HEK293 (cell line): ENCODE data around the gene TIAL1.
A peak's percentile ranks its signal among the peaks of the same experiment; 100 is the strongest.

ENCODE experiments used
- KLF1 ChIP-seq: fragments of 450-650 bp; formaldehyde crosslinking; IDR thresholded peaks from 2 replicates; pipeline ENCODE4 v1.5.1; 2016; ENCODE audit warnings: missing biosample characterization, missing genetic modification characterization
- KLF7 ChIP-seq: fragments of 450-650 bp; formaldehyde crosslinking; IDR thresholded peaks from 2 replicates; pipeline ENCODE4 v1.5.1; 2016; ENCODE audit warnings: missing biosample characterization, missing genetic modification characterization, borderline replicate concordance
- KLF8 ChIP-seq: fragments of 450-650 bp; formaldehyde crosslinking; IDR thresholded peaks from 2 replicates; pipeline ENCODE4 v1.5.1; 2016; ENCODE audit warnings: missing biosample characterization, missing genetic modification characterization
- TRIM28 ChIP-seq: IDR thresholded peaks from 2 replicates; pipeline ENCODE4 v1.6.1; 2011; ENCODE audit warnings: low read length, control low read depth, borderline replicate concordance
- ZBTB21 ChIP-seq: fragments of 450-650 bp; formaldehyde crosslinking; IDR thresholded peaks from 2 replicates; pipeline ENCODE4 v1.5.1; 2017; ENCODE audit warnings: missing biosample characterization, missing genetic modification characterization
- ZBTB48 ChIP-seq: fragments of 450-650 bp; formaldehyde crosslinking; IDR thresholded peaks from 2 replicates; pipeline ENCODE4 v1.5.1; 2016; ENCODE audit warnings: missing biosample characterization, missing genetic modification characterization
- ZNF157 ChIP-seq: fragments of 450-650 bp; formaldehyde crosslinking; IDR thresholded peaks from 2 replicates; pipeline ENCODE4 v1.5.1; 2016; ENCODE audit warnings: missing biosample characterization, missing genetic modification characterization
- ZNF16 ChIP-seq: fragments of 450-650 bp; formaldehyde crosslinking; IDR thresholded peaks from 2 replicates; pipeline ENCODE4 v1.5.1; 2016; ENCODE audit warnings: low read depth, missing biosample characterization, missing genetic modification characterization
- ZNF248 ChIP-seq: fragments of 450-650 bp; formaldehyde crosslinking; IDR thresholded peaks from 2 replicates; pipeline ENCODE4 v1.5.1; 2017; ENCODE audit warnings: missing biosample characterization, missing genetic modification characterization
- ZNF311 ChIP-seq: fragments of 450-650 bp; formaldehyde crosslinking; IDR thresholded peaks from 2 replicates; pipeline ENCODE4 v1.5.1; 2017; ENCODE audit warnings: missing biosample characterization, missing genetic modification characterization, borderline replicate concordance
- ZNF324 ChIP-seq: fragments of 450-650 bp; formaldehyde crosslinking; IDR thresholded peaks from 2 replicates; pipeline ENCODE4 v1.5.1; 2016; ENCODE audit warnings: missing biosample characterization, missing genetic modification characterization
- ZNF335 ChIP-seq: fragments of 450-650 bp; formaldehyde crosslinking; conservative IDR thresholded peaks from 2 replicates; pipeline ENCODE4 v1.5.1; 2016; ENCODE audit warnings: missing biosample characterization, missing genetic modification characterization
- ZNF416 ChIP-seq: fragments of 450-650 bp; formaldehyde crosslinking; IDR thresholded peaks from 2 replicates; pipeline ENCODE4 v1.5.1; 2016; ENCODE audit warnings: missing biosample characterization, missing genetic modification characterization
- ZNF473 ChIP-seq: fragments of 450-650 bp; formaldehyde crosslinking; IDR thresholded peaks from 2 replicates; pipeline ENCODE4 v1.5.1; 2017; ENCODE audit warnings: missing biosample characterization, missing genetic modification characterization
- ZNF510 ChIP-seq: fragments of 450-650 bp; formaldehyde crosslinking; IDR thresholded peaks from 2 replicates; pipeline ENCODE4 v1.5.1; 2018; ENCODE audit warnings: mild to moderate bottlenecking, missing genetic modification characterization, missing biosample characterization; ENCODE audit not compliant: insufficient replicate concordance
- ZNF521 ChIP-seq: fragments of 450-650 bp; formaldehyde crosslinking; IDR thresholded peaks from 2 replicates; pipeline ENCODE4 v1.5.1; 2017; ENCODE audit warnings: missing biosample characterization, mild to moderate bottlenecking, missing genetic modification characterization
- ZNF529 ChIP-seq: fragments of 450-650 bp; formaldehyde crosslinking; IDR thresholded peaks from 2 replicates; pipeline ENCODE4 v1.5.1; 2017; ENCODE audit warnings: missing genetic modification characterization, missing biosample characterization; ENCODE audit not compliant: insufficient replicate concordance
- ZNF548 ChIP-seq: fragments of 450-650 bp; formaldehyde crosslinking; IDR thresholded peaks from 2 replicates; pipeline ENCODE4 v1.5.1; 2016; ENCODE audit warnings: missing biosample characterization, missing genetic modification characterization
- ZNF561 ChIP-seq: fragments of 450-650 bp; IDR thresholded peaks from 2 replicates; pipeline ENCODE4 v1.5.1; 2018; ENCODE audit warnings: missing biosample characterization, missing genetic modification characterization, borderline replicate concordance
- ZNF629 ChIP-seq: fragments of 450-650 bp; formaldehyde crosslinking; IDR thresholded peaks from 2 replicates; pipeline ENCODE4 v1.5.1; 2017; ENCODE audit warnings: missing biosample characterization, missing genetic modification characterization
- TF ChIP-seq, protein P1 (sequence below): fragments of 450-650 bp; formaldehyde crosslinking; IDR thresholded peaks from 2 replicates; pipeline ENCODE4 v1.5.1; 2016; ENCODE audit warnings: missing biosample characterization, missing genetic modification characterization
- TF ChIP-seq, protein P2 (sequence below): fragments of 450-650 bp; formaldehyde crosslinking; IDR thresholded peaks from 2 replicates; pipeline ENCODE4 v1.5.1; 2016; ENCODE audit warnings: missing biosample characterization, missing genetic modification characterization
- TF ChIP-seq, protein P3 (sequence below): fragments of 450-650 bp; formaldehyde crosslinking; IDR thresholded peaks from 2 replicates; pipeline ENCODE4 v1.5.1; 2017; ENCODE audit warnings: missing biosample characterization, missing genetic modification characterization
- TF ChIP-seq, protein P4 (sequence below): fragments of 450-650 bp; formaldehyde crosslinking; IDR thresholded peaks from 2 replicates; pipeline ENCODE4 v1.5.1; 2016; ENCODE audit warnings: missing biosample characterization, missing genetic modification characterization
- TF ChIP-seq, protein P5 (sequence below): fragments of 450-650 bp; formaldehyde crosslinking; IDR thresholded peaks from 2 replicates; pipeline ENCODE4 v1.5.1; 2016; ENCODE audit warnings: missing biosample characterization, missing genetic modification characterization
- TF ChIP-seq, protein P6 (sequence below): fragments of 450-650 bp; formaldehyde crosslinking; IDR thresholded peaks from 2 replicates; pipeline ENCODE4 v1.5.1; 2016; ENCODE audit warnings: missing biosample characterization, missing genetic modification characterization

The TIAL1 gene

DNA sequence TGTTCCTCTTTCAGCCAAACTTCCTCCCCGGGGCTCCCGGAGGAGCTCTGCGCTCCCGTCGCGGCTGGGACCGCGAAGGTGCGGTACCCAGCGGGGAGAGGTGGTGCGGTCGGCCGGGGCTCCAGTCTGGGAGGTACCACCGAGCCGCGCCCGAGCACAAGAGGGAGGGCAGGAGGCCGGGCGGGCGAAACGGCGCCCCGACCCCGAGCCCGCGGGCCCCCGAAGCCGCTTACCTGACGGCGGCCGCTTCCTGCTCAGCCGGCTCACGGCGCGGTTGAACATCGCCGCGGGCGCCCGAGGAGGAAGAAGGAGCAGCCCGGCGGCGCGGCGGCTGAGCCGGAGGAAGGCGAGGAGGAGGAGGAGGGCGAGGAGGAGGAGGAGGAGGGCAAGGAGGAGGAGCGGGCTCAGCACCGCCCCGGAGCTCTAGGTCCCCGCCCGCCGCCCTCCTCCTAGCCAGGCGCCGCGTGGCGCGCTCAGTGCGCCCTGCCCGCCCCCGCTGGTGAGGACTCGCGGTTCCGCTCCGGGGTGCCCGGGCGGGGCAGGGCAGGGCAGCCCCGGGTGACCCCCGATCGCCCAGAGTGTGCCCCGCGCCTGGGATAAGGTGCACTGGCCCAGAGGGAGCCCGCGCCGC is 54.3 kb downstream of the TIAL1 start, which contains the start of gene RGS10 (continued):
- no peak for TF ChIP-seq ZNF16
- TF ChIP-seq ZNF521 (tag by site-specific recombination) = no peak
- TF ChIP-seq TRIM28 = no peak
- TF ChIP-seq ZNF335 = no peak; the same call in 1 of the 2 replicates
- TF ChIP-seq KLF8 = peak; percentile 93
- no peak for TF ChIP-seq ZNF548
- TF ChIP-seq ZNF473 (tag by site-specific recombination) = no peak
- TF ChIP-seq ZNF629 (tag by site-specific recombination) = no peak; the same call in 1 of the 2 replicates
- TF ChIP-seq ZNF157 (tag by site-specific recombination) = no peak
- 0 out of 2 replicates have a peak, but pooled peaks have one; percentile 41 for TF ChIP-seq ZBTB48
- no peak for TF ChIP-seq ZNF416 (tag by site-specific recombination)
- TF ChIP-seq, protein P1, sequence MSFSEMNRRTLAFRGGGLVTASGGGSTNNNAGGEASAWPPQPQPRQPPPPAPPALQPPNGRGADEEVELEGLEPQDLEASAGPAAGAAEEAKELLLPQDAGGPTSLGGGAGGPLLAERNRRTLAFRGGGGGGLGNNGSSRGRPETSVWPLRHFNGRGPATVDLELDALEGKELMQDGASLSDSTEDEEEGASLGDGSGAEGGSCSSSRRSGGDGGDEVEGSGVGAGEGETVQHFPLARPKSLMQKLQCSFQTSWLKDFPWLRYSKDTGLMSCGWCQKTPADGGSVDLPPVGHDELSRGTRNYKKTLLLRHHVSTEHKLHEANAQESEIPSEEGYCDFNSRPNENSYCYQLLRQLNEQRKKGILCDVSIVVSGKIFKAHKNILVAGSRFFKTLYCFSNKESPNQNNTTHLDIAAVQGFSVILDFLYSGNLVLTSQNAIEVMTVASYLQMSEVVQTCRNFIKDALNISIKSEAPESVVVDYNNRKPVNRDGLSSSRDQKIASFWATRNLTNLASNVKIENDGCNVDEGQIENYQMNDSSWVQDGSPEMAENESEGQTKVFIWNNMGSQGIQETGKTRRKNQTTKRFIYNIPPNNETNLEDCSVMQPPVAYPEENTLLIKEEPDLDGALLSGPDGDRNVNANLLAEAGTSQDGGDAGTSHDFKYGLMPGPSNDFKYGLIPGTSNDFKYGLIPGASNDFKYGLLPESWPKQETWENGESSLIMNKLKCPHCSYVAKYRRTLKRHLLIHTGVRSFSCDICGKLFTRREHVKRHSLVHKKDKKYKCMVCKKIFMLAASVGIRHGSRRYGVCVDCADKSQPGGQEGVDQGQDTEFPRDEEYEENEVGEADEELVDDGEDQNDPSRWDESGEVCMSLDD (tag by site-specific recombination) = no peak
- no peak for TF ChIP-seq KLF7
- TF ChIP-seq ZNF510 (tag by site-specific recombination) = no peak
- TF ChIP-seq, protein P2, sequence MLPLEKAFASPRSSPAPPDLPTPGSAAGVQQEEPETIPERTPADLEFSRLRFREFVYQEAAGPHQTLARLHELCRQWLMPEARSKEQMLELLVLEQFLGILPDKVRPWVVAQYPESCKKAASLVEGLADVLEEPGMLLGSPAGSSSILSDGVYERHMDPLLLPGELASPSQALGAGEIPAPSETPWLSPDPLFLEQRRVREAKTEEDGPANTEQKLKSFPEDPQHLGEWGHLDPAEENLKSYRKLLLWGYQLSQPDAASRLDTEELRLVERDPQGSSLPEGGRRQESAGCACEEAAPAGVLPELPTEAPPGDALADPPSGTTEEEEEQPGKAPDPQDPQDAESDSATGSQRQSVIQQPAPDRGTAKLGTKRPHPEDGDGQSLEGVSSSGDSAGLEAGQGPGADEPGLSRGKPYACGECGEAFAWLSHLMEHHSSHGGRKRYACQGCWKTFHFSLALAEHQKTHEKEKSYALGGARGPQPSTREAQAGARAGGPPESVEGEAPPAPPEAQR = no peak
- TF ChIP-seq KLF1 (tag by site-specific recombination) = peak; percentile 67
- TF ChIP-seq, protein P3, sequence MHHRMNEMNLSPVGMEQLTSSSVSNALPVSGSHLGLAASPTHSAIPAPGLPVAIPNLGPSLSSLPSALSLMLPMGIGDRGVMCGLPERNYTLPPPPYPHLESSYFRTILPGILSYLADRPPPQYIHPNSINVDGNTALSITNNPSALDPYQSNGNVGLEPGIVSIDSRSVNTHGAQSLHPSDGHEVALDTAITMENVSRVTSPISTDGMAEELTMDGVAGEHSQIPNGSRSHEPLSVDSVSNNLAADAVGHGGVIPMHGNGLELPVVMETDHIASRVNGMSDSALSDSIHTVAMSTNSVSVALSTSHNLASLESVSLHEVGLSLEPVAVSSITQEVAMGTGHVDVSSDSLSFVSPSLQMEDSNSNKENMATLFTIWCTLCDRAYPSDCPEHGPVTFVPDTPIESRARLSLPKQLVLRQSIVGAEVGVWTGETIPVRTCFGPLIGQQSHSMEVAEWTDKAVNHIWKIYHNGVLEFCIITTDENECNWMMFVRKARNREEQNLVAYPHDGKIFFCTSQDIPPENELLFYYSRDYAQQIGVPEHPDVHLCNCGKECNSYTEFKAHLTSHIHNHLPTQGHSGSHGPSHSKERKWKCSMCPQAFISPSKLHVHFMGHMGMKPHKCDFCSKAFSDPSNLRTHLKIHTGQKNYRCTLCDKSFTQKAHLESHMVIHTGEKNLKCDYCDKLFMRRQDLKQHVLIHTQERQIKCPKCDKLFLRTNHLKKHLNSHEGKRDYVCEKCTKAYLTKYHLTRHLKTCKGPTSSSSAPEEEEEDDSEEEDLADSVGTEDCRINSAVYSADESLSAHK (tag by site-specific recombination) = no peak
- TF ChIP-seq ZNF311 (tag by site-specific recombination) = no peak
- TF ChIP-seq, protein P4, sequence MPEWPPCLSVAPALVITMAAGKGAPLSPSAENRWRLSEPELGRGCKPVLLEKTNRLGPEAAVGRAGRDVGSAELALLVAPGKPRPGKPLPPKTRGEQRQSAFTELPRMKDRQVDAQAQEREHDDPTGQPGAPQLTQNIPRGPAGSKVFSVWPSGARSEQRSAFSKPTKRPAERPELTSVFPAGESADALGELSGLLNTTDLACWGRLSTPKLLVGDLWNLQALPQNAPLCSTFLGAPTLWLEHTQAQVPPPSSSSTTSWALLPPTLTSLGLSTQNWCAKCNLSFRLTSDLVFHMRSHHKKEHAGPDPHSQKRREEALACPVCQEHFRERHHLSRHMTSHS (tag by site-specific recombination) = no peak
- TF ChIP-seq ZNF248 (tag by site-specific recombination) = no peak
- TF ChIP-seq ZBTB21 (tag by site-specific recombination) = no peak
- no peak for TF ChIP-seq ZNF324 (tag by site-specific recombination)
- TF ChIP-seq ZNF561 (tag by site-specific recombination) = peak; percentile 66; the same call in 1 of the 2 replicates
- TF ChIP-seq, protein P5, sequence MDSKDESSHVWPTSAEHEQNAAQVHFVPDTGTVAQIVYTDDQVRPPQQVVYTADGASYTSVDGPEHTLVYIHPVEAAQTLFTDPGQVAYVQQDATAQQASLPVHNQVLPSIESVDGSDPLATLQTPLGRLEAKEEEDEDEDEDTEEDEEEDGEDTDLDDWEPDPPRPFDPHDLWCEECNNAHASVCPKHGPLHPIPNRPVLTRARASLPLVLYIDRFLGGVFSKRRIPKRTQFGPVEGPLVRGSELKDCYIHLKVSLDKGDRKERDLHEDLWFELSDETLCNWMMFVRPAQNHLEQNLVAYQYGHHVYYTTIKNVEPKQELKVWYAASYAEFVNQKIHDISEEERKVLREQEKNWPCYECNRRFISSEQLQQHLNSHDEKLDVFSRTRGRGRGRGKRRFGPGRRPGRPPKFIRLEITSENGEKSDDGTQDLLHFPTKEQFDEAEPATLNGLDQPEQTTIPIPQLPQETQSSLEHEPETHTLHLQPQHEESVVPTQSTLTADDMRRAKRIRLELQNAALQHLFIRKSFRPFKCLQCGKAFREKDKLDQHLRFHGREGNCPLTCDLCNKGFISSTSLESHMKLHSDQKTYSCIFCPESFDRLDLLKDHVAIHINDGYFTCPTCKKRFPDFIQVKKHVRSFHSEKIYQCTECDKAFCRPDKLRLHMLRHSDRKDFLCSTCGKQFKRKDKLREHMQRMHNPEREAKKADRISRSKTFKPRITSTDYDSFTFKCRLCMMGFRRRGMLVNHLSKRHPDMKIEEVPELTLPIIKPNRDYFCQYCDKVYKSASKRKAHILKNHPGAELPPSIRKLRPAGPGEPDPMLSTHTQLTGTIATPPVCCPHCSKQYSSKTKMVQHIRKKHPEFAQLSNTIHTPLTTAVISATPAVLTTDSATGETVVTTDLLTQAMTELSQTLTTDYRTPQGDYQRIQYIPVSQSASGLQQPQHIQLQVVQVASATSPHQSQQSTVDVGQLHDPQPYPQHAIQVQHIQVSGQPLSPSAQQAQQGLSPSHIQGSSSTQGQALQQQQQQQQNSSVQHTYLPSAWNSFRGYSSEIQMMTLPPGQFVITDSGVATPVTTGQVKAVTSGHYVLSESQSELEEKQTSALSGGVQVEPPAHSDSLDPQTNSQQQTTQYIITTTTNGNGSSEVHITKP (tag by site-specific recombination) = peak; percentile 94
- TF ChIP-seq, protein P6, sequence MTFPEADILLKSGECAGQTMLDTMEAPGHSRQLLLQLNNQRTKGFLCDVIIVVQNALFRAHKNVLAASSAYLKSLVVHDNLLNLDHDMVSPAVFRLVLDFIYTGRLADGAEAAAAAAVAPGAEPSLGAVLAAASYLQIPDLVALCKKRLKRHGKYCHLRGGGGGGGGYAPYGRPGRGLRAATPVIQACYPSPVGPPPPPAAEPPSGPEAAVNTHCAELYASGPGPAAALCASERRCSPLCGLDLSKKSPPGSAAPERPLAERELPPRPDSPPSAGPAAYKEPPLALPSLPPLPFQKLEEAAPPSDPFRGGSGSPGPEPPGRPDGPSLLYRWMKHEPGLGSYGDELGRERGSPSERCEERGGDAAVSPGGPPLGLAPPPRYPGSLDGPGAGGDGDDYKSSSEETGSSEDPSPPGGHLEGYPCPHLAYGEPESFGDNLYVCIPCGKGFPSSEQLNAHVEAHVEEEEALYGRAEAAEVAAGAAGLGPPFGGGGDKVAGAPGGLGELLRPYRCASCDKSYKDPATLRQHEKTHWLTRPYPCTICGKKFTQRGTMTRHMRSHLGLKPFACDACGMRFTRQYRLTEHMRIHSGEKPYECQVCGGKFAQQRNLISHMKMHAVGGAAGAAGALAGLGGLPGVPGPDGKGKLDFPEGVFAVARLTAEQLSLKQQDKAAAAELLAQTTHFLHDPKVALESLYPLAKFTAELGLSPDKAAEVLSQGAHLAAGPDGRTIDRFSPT = peak; percentile 59; the same call in 1 of the 2 replicates
- no peak for TF ChIP-seq ZNF529
